Measurements from ENCODE around the gene CCNY.
A peak's percentile ranks its signal among the peaks of the same experiment; 100 is the strongest.
"Not testable (repeated sequence)": the region's sequence is repeated elsewhere in the genome, so short reads cannot be mapped to it uniquely, and the experiment has no call there.

Gene CCNY

DNA sequence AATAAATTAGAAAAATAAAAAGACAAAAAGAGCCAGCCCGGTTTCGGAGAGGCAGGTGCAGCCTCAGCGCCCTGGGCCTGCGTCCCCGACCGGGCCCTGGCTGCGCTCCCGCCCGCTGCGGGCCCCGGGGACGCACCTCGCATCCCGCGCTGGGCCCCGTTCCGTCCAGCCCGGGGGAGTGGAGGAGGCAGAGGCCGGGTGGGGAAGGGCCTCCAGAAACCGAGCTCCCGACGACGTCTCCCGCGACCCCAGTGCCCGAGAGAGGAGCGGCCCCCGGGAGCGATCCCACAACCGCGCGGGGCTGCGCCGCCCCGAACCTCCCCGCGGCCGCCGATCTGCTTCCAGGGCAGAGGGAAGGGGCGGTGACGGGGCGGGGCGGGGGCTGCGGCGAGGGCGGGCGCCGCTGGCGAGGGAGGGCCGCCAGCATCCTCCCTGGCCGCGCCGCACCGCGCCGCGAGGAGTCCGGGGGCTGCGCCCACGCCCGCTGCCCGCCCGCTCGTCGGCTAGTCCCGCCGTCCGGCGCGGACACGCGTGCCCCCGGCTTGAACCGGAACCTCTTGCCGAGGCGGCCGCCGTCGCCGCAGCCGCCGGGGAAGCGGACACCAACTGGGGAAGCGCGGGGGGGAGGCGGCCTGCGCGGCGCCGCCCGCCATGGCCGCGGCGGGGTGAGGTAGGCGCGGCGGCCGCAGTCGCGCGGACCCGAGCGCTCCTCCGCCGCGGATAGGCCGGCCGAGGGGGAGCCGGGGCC is at the start of gene CCNY:
TSS of gene CCNY (plus strand) at position 426 of the 748 bp plus-strand sequence. CDS start 545 bp downstream, outside the sequence.
- peak within 1 kb of the TSS; percentile 84 to 92 (median 88) for H3K27ac ChIP-seq
- H3K4me3 ChIP-seq = peak within 1 kb of the TSS; percentile 87 to 99 (median 94)
- no peak for TF ChIP-seq Cebpa-rat (IDR thresholded peaks at IDR 0.05)
- peak within 1 kb of the TSS; percentile 88 to 95 (median 93) for H3K9ac ChIP-seq
- peaks cover 0 to 5% (median 0%) of the 10 kb centered on the region in 11 experiments; a peak in 3 of 22 replicates for H3K9me3 ChIP-seq (replicated peaks in 1 of 11)
- H3K4me1 ChIP-seq = peaks cover 49 to 70% (median 57%) of the 10 kb centered on the region in 10 experiments
- H3K4me2 ChIP-seq = peak within 1 kb of the TSS; percentile 93 to 99 (median 95)
- H3K36me3 ChIP-seq = peaks cover 4 to 28% (median 17%) of the 10 kb centered on the region in 11 experiments; a peak in 16 of 22 replicates
- H3K27me3 ChIP-seq = peaks cover 0 to 23% (median 17%) of the 10 kb centered on the region in 11 experiments; a peak in 15 of 22 replicates
- peaks cover 57 to 87% (median 77%) of the 10 kb centered on the region in 11 experiments; a peak in 21 of 22 replicates for H4K20me1 ChIP-seq

DNA sequence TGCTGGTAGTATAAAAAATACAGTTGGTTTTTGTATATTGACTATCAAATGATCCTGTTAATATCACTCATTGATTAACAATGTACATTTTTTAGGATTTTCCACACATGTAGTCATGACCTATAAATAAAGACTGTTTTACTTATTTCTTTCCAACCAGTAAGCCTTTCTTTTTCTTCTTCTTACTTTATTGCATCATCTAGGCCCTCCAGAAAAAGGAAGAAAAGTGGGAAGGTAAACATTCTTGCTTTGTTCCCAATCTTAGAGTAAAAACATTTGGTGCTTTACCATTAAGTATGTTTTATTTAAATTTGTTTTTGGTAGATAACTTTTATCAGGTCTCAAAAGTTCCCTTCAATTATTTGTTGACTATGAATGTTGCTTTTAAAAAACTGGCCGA is 47.1 kb upstream of the CCNY start:
- TF ChIP-seq Cebpa-rat (IDR thresholded peaks at IDR 0.05) = no peak
- Histone ChIP-seq H4K20me1 (no peaks in the 10 kb centered on the region), H3K36me3 (no peaks in the 10 kb centered on the region), H3K4me1 (peaks cover 12 to 38% (median 14%) of the 10 kb centered on the region in 10 experiments), H3K27me3 (no peaks in the 10 kb centered on the region), H3K9me3 (replicated peaks in 1 of 11) (no peaks in the 10 kb centered on the region), H3K9ac (no peak overlapping the region), H3K27ac (no peak overlapping the region), H3K4me2 (peak overlapping the region in 3 of 11 experiments; percentile 7 to 54 (median 38); a peak in 2 of 22 replicates), H3K4me3 (no peak overlapping the region)

DNA sequence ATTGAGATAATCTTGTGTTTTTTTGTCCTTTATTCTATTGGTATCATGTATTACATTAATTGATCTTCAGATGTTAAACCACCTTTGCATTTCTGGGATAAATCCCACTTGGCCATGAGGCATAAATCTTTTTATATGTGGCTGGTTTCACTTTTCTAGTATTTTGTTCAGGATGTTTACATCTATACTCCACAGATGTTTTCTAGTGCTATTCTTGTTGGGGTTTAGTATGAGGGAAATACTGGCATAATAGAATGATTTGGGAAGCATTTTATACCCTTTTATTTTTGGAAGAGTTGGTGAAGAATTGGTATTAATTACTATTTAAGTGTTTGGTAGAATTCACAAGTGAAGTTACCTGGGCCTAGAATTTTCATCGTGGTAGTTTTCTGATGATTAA is 41.8 kb upstream of the CCNY start:
- TF ChIP-seq Cebpa-rat (IDR thresholded peaks at IDR 0.05) = no peak
- Histone ChIP-seq H3K4me2 (0 out of 22 replicates have a peak overlapping the region, but pooled peaks of 1 of the 11 experiments have one; percentile 20), H3K4me1 (peaks cover 0 to 29% (median 9%) of the 10 kb centered on the region in 10 experiments; a peak in 16 of 20 replicates), H3K27me3 (no peaks in the 10 kb centered on the region), H3K9ac (no peak overlapping the region), H4K20me1 (no peaks in the 10 kb centered on the region), H3K36me3 (no peaks in the 10 kb centered on the region), H3K4me3 (no peak overlapping the region), H3K9me3 (replicated peaks in 1 of 11) (peaks cover 0 to 21% (median 6%) of the 10 kb centered on the region in 11 experiments; a peak in 9 of 22 replicates), H3K27ac (no peak overlapping the region)

DNA sequence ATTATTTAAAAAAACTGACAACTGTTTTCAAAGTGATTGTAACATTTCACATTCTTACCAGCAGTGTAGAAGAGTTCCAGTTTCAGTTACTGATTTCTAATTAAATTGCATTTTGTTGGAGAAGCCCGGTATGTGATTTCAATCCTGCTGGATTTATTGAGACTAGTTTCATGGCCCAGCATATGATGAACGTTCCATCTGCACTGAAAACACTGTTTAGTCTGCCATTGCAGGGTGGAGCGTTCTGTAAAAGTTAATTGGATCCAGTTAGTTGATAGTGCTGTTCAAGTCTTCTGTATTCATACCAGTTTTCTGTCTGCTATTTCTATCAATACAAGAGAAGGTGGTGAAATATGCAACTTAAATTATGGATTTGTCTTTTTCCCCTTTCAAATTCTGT is 37.3 kb upstream of the CCNY start:
- peaks cover 0 to 21% (median 6%) of the 10 kb centered on the region in 11 experiments; a peak in 9 of 22 replicates for H3K9me3 ChIP-seq (replicated peaks in 1 of 11)
- no peaks in the 10 kb centered on the region for H3K27me3 ChIP-seq
- TF ChIP-seq Cebpa-rat (IDR thresholded peaks at IDR 0.05) = no peak
- no peaks in the 10 kb centered on the region for H3K36me3 ChIP-seq
- H3K9ac ChIP-seq = no peak overlapping the region
- no peaks in the 10 kb centered on the region for H4K20me1 ChIP-seq
- no peak overlapping the region for H3K4me3 ChIP-seq
- peaks cover 8 to 23% (median 12%) of the 10 kb centered on the region in 10 experiments; a peak in 19 of 20 replicates for H3K4me1 ChIP-seq
- peak overlapping the region in 2 of 11 experiments; percentile 56 to 80; a peak in 2 of 22 replicates for H3K4me2 ChIP-seq
- peak overlapping the region in 2 of 11 experiments; percentile 52 to 66; a peak in 1 of 22 replicates for H3K27ac ChIP-seq

DNA sequence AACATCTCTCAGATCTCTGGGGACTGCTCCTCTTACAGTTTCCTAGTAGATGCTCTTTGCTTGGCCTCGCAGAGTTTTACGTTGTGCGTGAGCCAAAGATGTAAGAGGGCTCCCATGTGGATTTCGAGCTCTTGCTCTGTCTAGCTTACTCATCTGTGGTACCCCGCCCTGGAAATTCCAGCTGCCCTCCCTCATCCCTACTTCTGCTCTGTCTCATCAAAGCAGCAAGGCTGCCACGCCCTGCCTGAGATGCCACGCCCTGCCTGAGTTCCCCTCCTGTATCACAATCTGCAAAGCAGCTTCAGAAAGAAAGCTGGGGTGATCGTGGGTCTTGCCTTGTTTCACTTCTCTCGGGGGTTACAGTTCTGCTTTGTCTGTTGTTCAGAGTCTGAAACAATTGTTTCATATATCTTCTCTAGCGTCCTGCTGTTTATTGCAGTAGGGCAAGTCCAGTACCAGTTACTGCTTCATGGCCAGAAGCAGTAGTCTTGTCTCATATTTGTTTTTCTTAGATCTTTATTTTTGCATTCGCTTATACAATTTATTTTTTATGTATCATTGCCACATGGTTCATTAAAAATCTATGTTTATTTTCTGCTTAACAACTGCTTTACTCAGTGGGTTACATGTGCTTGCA is 36.1 kb upstream of the CCNY start:
- Histone ChIP-seq H3K27ac (peak overlapping the region in 4 of 11 experiments; percentile 16 to 66 (median 54); a peak in 6 of 22 replicates), H3K36me3 (no peaks in the 10 kb centered on the region), H3K4me1 (peaks cover 8 to 23% (median 12%) of the 10 kb centered on the region in 10 experiments; a peak in 19 of 20 replicates), H3K4me2 (peak overlapping the region in 7 of 11 experiments; percentile 9 to 80 (median 34); a peak in 11 of 22 replicates), H3K4me3 (no peak overlapping the region), H3K9ac (peak overlapping the region in 1 of 11 experiments; percentile 18; a peak in 1 of 22 replicates), H3K9me3 (replicated peaks in 1 of 11) (peaks cover 0 to 21% (median 6%) of the 10 kb centered on the region in 11 experiments; a peak in 9 of 22 replicates), H3K27me3 (no peaks in the 10 kb centered on the region), H4K20me1 (no peaks in the 10 kb centered on the region)
- TF ChIP-seq Cebpa-rat (IDR thresholded peaks at IDR 0.05) = no peak

DNA sequence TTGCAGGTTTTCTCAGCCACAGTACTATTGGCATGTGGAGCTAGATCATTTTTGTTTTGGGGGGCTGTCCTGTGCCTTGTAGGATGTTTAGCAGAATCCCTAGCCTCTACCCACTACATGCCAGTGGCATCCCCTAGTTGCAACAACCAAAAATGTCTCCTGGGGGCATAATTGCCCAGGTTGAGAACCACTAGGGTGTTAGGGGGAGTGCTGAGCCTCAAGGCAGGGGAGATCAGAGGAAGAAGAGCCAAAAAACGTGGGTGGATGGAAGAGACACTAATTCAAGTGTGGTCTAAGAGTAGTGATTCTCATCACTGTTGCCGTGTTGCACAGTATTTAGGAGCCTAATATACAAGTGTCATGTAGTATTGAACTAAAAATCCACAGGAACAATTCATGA is 31.7 kb upstream of the CCNY start:
- no peaks in the 10 kb centered on the region for H3K36me3 ChIP-seq
- H3K4me2 ChIP-seq = no peak overlapping the region
- no peak overlapping the region for H3K27ac ChIP-seq
- no peaks in the 10 kb centered on the region for H3K9me3 ChIP-seq (replicated peaks in 1 of 11)
- H3K27me3 ChIP-seq = no peaks in the 10 kb centered on the region
- H3K4me3 ChIP-seq = no peak overlapping the region
- peaks cover 0 to 16% (median 7%) of the 10 kb centered on the region in 10 experiments; a peak in 10 of 20 replicates for H3K4me1 ChIP-seq
- TF ChIP-seq Cebpa-rat (IDR thresholded peaks at IDR 0.05) = no peak
- H3K9ac ChIP-seq = no peak overlapping the region
- H4K20me1 ChIP-seq = no peaks in the 10 kb centered on the region

DNA sequence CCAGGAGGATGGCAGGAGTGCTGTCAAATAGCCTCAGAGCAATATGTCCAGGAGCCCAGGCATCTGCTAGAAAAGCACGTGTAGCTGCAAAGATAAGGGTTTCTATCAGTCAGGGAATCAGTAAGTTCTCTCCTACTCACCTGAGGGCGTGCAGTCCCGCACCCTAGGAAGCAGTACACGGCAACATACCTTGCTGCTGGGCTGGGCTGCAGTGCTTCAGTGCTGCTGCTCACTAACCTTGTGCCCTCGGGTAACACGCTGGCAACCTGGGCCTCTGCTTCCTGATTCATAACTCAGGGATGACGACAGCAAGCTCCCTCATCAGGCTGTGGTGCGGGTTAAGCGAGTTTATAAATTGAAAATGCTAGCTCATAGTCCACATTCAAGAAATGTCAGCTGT is 29.5 kb upstream of the CCNY start:
- TF ChIP-seq Cebpa-rat (IDR thresholded peaks at IDR 0.05) = no peak
- no peaks in the 10 kb centered on the region for H3K4me1 ChIP-seq
- no peaks in the 10 kb centered on the region for H3K27me3 ChIP-seq
- no peak overlapping the region for H3K9ac ChIP-seq
- no peaks in the 10 kb centered on the region for H3K36me3 ChIP-seq
- H3K4me3 ChIP-seq = no peak overlapping the region
- no peaks in the 10 kb centered on the region for H4K20me1 ChIP-seq
- no peak overlapping the region for H3K27ac ChIP-seq
- H3K4me2 ChIP-seq = no peak overlapping the region
- no peaks in the 10 kb centered on the region for H3K9me3 ChIP-seq (replicated peaks in 1 of 11)

DNA sequence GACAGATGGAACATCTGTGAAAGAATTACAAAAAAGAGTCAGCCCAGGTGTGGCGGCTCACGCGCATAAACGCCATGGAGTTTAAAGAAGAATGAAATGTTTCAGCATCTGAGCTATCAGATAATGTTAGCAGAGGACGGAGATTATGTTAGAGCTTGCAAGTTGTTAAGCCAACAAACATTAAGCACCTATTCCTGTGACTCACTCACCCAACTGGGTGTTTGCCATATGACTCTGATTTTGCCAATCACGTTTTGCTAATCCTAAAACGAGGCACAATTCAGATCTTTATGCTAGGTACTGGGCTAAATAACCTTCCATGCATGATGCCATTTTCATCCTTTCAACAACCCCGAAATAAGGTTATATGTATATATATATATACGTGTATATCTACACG is 29.0 kb upstream of the CCNY start:
- Histone ChIP-seq H3K4me2 (no peak overlapping the region), H3K9ac (no peak overlapping the region), H3K9me3 (replicated peaks in 1 of 11) (0 out of 22 replicates have a peak, but pooled peaks cover 0 to under 1% (median 0%) of the 10 kb centered on the region in 11 experiments), H3K36me3 (no peaks in the 10 kb centered on the region), H3K4me3 (no peak overlapping the region), H3K4me1 (no peaks in the 10 kb centered on the region), H3K27ac (no peak overlapping the region), H4K20me1 (no peaks in the 10 kb centered on the region), H3K27me3 (no peaks in the 10 kb centered on the region)
- TF ChIP-seq Cebpa-rat (IDR thresholded peaks at IDR 0.05) = no peak

DNA sequence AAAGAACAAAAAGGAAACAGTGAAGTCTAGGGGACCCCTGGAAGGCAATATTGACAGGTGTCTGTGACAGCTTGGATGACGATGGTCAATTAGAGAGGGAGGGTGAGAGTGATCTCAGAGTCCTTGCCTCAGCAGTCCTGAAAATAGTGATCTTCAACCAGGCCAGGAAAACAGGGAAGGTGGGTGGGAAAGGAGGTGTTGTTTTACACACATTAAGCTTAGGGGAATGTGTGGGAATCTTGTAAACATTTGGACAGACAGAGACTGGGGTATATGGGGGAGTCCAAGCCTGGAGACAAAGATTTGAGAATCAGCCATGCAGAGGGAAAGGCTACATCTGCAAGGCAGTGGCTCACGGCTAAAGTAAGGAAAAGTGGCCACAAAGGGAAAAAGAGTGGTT is 27.5 kb upstream of the CCNY start:
- Histone ChIP-seq H3K36me3 (peaks cover 0 to 14% (median 7%) of the 10 kb centered on the region in 11 experiments; a peak in 12 of 22 replicates), H3K27me3 (no peaks in the 10 kb centered on the region), H3K9me3 (replicated peaks in 1 of 11) (peaks cover 0 to 16% (median 8%) of the 10 kb centered on the region in 11 experiments; a peak in 19 of 22 replicates), H3K4me3 (no peak overlapping the region), H3K4me1 (no peaks in the 10 kb centered on the region), H3K4me2 (no peak overlapping the region), H3K27ac (no peak overlapping the region), H3K9ac (no peak overlapping the region), H4K20me1 (no peaks in the 10 kb centered on the region)
- no peak for TF ChIP-seq Cebpa-rat (IDR thresholded peaks at IDR 0.05)

DNA sequence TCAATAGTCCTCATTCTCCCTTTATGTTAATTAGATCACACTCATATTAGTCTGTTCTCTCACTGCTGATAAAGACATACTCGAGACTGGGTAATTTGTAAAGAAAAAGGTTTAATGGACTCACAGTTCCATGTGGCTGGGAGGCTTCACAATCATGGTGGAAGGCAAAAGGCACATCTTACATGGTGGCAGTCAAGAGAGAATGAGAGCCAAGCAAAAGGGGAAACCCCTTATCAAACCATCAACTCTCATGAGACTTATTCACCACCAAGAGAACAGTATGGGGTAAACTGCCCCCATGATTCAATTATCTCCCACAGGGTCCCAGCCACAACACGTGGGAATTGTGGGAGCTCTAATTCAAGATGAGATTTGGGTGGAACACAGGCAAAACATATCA is 22.2 kb upstream of the CCNY start:
- Histone ChIP-seq H3K9me3 (replicated peaks in 1 of 11) (peaks cover 30 to 62% (median 42%) of the 10 kb centered on the region in 11 experiments), H3K36me3 (peaks cover 51 to 67% (median 60%) of the 10 kb centered on the region in 11 experiments)
- not testable (repeated sequence) for H3K4me3 ChIP-seq, H3K9ac ChIP-seq, H3K27ac ChIP-seq, H3K4me2 ChIP-seq, H3K4me1 ChIP-seq, H3K27me3 ChIP-seq, H4K20me1 ChIP-seq

DNA sequence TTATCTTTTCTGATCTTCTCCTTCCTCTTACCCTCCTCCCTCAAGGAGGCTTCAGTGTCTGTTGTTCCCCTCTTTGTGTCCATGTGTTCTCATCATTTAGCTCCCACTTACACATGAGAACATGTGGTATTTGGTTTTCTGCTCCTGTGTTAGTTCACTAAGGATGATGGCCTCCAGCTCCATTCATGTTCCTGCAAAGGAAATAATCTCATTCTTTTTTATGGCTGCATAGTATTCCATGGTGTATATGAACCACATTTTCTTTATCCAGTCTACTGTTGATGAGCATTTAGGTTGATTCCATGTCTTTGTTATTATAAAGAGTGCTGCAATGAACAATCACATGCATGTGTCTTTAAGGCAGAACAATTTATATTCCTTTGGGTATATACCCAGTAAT is 21.1 kb upstream of the CCNY start:
- H4K20me1 ChIP-seq, H3K9ac ChIP-seq, H3K27ac ChIP-seq, H3K4me1 ChIP-seq, H3K4me2 ChIP-seq, H3K27me3 ChIP-seq, H3K4me3 ChIP-seq: not testable (repeated sequence)
- Histone ChIP-seq H3K36me3 (peaks cover 55 to 78% (median 71%) of the 10 kb centered on the region in 11 experiments), H3K9me3 (replicated peaks in 1 of 11) (peaks cover 30 to 69% (median 42%) of the 10 kb centered on the region in 11 experiments)

Data from BLaER1 treated with 17β-estradiol and CSF1 and Interleukin-3, amounts not matched to agents 10 nM and 100 nM (cell line).